RKO (cell line): Measurements from ENCODE around the gene QPCTL.

Experiments used
- DNase-seq: peaks from one replicate; pipeline ENCODE4 v3.0.0-alpha.2; 2016; ENCODE audit warnings: low spot score

The QPCTL gene

DNA sequence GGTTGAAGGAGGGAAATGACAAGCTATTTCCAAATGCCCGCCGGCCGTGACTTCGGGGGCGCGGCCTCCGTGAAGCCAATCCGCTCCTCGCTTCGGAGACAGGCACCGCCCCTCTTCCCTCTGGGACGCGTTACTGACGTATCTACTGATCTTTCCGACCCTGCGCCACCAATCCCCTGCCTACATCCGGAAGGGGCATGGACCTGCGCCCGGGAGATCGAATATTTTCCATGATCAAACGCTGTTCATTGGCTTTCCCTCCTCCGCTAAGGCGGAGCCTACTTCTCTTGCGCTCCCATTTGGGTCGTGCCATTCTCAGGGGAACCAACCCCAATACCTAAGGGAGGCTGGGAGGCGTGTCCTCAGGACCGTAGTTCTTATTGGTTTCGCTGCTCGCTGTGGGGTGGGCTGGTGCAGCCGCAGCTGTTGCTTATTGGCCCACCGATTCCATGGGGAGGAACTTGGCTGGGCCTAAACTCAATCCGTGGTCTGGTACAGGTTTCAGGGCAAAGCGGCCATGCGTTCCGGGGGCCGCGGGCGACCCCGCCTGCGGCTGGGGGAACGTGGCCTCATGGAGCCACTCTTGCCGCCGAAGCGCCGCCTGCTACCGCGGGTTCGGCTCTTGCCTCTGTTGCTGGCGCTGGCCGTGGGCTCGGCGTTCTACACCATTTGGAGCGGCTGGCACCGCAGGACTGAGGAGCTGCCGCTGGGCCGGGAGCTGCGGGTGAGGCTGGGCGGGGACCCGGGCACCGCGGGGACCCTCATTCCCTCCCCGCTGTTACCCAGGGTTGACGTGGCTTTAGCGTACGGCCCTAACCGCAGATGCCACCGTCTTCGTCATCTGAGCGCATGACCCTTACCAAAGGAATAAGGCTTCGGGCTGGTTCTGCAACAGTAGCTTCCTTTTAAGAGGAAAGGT, at the start of gene QPCTL:
QPCTL (plus strand) TSS at position 480 of the 919 bp plus-strand sequence; CDS start at position 518, 38 bp downstream.
- peak; percentile 100 for DNase-seq

DNA sequence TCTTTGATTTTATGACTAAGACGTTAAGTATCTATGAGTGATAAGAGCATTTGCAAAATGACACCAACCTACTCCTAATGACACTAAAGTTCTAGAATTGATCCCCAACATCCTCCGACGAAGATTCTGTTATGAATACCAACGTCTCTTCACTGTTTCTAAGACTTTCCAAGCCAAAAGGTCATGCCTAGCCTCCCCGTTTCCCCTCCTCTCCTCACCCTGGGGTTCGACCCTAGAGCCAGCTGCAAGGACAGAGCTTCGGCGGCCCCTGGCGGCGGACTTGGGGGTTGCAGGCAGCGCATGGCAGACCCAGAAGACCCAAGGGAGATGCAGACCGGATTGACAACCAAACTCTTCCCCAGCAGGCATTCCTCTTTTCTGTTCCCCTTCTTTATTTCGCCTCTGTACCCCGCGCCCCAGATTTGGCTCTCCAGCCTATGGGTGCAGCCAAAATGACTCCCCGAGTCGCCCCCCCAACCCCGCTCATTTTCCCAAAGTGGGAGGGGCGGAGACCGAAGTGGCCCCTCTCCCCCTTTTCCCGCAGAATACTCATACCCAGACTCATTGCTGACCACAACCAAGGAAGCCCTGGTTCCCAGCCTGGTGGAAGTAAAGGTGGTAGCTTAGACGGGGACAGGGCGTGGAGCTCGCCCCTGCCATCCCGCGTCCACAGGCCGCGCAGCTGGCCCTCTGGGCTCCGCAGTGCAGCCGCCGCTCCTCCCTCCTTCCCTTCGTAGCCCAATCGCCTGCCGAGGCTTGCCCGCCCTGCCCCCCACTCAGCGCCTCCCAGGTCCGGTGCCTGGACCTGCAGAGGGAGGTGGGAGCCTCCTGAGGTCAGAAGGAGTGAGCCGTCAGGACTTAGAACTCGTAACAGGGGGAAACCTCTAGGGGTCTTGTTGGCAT, 49.2 kb upstream of the QPCTL start:
- peak; percentile 78 for DNase-seq

DNA sequence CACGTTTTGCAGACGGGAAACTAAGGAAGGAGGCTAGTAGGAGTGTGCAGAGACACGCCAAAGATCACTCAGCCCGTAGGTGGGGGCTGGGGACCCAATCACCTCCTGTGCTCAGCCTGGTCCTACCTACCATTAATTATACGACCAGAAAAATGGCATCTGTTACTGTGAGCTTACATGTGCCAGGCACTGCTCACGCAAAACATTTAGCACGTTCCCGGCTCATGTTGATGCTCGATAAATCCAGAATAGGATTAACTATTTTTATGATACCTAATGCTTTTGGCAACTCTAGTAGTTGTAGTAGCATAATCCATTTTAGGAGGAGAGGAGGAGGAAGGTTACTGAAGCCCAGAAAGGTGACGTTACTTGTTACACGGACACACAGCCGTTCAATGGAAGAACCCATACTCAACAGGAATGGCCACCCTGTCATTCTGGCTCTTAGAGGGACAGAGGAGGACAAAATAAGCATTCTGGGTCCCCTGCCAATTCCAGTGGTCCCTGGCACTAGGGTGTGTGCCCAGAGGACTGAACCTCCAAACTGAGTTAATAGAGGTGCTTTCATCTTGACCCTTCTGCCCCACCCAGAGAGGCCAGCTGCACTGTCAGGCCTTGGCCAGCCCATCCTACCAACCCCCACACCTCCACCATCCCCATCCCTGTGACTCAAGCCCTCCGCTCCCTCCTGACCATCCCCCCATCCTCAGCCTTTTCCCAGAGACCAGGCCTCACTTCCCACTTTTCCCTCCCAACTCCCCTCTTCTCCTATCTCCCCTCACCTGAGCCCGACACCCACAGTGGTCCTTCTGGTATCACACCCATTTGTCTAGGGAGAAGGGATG, 48.3 kb upstream of the QPCTL start:
- no peak for DNase-seq

DNA sequence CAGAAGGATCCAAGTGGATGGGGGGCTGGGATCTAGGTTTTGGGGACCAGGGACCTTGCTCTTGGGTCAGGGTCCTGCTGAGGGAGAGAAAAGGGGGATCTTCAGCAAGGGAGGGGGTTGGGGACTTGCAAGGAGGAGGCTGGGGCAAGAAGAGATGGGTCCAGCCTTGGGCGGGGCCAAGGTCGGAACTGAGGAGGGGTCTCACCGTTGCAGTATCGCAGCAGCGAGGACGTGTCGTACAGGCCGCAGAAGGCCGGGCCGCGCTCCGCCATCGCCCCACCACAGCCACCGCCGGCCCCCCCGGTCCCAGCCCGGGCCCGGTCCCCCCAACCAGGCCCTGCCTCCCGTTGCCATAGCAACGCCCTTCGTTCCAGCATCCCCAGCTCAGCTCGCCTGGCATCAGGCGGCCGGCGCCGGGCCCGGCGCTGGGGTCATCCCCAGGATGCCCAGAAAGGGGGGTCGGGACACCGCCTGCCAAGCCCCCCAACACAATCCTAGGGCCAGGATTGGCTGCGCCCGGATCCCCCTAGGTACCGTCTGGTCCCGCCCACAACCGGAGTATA, 47.3 kb upstream of the QPCTL start:
- no peak for DNase-seq

DNA sequence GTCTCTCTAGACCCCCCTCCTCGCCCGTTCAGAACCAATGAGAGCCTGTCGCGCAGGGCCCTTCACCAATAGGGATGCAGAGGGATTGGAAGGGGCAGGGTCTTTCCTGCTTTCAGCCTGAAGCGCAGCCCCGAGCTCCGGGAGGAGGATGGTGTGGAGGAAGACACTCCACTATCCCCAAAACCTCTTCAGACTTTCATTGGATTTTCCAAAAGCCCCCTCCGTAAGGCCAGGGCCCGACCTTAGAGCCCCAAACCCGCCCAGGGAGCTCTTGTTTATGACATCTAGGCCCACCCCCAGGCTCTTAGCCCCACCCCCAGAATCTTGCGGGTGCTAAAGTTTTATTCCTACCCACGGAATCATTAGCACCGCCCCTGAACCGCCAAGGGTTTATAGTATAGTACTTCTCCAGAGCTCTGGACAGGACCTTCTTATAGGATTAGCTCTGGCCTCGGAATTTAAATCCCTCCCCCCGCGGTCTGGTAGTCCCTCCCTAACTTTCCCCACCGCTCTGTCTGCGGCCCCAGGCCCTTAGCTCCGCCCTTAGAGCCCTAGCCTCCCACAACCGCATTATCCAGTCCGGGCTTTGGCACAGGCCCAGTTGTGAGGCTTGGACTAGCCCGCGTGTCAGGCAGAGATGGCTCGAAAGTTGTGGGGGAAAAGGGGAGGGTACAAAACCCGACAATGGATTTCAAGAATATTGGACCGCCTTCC, 46.7 kb upstream of the QPCTL start:
- DNase-seq, result peak; percentile 39

DNA sequence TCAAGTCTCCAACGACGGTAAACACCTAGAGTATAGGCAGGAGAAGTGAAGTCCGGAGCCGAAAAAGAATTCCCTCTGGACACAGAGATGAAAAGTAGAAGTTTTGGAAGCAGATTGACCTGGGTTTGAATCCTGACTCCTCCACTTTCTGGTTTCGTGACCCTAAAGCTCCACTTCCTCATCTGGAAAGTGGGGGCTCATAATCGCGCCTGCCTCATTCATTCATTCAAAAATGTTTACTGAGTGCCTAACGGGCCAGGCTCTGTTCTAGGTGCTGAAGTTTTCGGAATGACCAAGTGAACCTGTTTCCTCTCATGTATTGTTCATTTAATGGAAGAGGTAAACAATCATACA, 46.1 kb upstream of the QPCTL start:
- no peak for DNase-seq

DNA sequence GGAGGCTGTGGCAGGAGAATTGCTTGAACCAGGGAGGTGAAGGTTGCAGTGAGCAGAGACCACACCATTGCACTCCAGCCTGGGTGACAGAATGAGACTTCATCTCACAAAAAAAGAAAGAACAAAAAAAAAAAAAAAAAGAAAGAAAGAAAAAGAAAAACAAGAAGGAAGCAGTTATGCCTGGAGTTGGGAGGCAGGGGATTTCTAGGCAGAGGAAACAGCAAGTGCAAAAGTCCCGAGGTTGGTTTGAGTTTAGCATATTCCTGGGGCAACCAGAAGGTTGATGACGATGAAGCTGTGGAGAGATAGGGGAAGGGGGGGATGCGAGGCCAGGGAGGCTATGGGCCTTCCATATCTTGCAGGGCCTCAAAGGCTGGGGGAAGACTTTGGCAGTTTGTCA, 41.7 kb upstream of the QPCTL start:
- DNase-seq, result no peak

DNA sequence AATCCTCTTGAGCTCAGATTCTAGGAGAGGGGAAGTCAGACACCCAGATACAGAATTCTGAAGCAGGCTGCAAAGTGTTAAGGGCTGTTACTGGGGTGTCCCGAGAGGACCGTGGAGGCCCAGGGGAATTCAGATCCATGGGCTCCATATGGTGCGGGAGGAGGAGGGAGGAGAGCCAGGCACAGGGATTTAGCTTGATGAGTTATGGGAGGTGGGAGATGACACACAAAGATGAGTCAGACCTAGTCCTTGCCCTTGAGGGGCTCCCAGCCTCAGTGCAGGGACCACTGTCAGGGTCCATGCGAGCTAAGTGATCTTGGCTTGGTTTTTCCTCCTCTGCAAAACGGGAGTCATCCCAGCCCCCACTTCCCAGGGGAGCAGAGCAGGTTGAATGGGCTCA, 38.8 kb upstream of the QPCTL start:
- DNase-seq, result no peak

DNA sequence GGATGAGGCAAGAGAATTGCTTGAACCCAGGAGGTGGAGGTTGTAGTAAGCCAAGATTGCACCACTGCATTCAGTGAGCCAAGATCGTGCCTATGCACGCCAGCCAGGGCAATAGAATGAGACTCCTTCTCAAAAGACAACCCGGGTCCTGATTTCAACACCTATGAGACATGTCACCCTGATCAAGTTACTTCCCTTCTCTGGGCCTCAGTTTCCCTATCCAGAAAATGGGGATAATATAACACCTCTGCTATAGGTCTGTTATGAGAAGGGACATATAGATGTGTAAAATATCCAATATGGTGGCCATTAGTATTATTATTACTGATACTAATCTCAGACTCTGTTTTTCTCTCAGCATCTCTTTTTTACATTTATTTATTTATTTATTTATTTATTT, 37.4 kb upstream of the QPCTL start:
- no peak for DNase-seq

DNA sequence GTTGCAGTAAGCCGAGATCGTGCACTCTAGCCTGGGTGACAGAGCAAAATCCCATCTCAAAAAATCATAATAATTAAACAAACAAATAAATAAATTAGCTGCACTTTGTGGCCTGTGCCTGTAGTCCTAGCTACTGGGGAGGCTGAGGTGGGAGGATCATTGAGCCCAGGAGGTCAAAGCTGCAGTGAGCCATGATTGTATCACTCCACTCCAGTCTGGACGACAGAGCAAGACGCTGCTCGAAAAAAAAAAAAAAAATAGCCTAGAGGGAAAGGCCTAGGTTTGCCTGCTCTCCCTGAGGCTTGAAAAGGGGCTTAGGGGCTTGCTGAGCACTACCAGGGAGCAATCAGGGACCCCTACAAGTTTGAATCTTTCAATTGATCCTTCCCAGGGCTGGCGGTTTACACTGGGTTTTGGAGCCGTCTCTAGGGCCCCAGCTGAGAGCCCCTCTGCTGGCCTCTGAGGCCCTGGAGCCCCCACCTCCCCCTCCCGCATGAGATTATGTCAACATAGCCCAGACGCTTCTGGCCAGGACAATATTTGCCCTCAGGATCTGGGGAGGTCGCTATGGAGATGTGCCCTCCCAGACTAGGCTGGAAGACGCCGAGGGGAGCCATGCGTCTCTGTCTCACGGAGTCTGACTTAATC, 34.8 kb upstream of the QPCTL start:
- no peak for DNase-seq

DNA sequence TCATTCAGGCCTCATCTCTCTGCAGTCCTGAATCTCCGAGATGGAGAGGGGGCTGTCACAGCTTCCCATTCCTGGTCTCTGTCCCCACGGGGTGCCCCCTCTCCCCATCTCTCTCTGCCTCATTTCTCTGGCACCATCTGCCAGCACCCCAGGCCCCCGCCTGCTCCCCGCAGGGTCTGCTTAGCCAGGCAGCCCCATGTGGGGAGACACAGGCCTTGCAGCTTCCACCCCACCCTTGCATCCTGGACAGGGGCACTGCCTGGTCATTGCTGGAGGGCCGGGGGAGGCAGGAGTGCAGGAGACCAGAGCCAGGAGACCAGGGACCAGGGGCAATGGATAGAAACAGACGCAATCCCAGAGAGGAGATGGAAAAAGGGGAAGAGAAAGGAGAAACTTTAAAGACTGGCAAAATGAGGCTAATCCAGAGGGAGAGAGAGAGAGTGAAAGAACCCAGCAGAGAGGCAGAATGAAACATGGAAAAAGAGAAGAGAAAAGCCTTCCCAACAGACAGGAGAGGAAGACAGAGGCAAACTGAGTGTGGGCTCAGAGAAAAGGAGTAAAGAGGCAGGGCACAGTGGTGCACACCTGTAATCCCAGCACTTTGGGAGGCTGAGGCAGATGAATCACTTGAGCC, 33.3 kb upstream of the QPCTL start:
- no peak for DNase-seq

DNA sequence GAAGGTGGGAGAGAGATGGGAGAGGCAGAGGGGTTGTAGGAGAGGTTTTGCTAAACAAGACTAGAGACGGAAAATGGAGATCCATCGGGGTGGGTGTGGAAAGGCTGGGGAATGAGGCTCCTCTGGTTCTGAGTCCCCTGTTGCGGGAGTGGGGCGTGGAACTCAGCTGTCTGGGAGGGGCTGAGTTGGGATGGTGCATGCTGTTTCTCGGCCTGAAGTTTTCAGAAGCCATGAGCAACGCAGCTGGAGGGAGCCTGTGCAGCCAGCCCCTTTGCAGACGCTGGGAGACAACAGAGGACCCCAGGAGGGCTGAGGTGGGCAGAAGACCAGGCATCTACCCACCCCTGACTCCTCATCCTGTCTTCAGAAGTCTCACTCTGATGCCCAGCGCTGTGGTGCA, 31.8 kb upstream of the QPCTL start:
- no peak for DNase-seq

DNA sequence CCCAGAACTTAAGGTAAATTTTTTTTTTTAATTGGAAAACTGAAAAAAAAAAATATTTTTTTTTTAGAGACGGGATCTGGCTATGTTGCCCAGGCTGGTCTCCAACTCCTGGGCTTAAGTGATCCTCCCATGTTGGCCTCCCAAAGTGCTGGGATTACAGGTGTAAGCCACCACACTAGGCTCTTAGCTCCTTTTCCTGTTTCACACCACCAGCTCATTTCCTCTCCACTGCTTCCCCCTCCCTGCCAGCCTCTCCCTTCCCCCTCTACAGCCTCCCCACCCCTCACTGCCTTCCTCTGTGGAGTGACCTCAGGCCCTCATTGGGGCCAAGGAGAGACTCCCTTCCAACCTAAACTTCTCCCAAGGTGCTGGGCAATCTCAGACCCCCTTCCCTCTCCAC, 28.7 kb upstream of the QPCTL start:
- DNase-seq, result no peak

DNA sequence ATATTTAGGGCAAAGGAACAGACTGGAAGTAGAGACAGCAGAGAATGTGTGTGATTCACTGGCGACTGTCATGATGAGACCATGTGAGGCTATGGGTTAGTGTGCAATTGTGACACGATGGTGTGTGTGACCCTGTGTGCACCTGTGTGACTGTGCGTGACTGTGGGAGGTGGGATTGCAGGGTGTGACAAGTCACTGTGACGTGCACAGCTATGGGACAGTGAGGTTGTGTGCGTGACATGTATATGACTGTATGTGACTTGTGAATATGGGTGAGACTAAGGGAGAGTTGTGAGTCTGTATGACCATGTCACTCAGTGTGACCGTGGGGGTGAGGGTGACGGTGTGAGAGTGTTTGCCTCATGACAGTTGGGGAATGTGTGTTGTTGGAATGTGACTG, 27.9 kb upstream of the QPCTL start:
- peak; percentile 29 for DNase-seq

DNA sequence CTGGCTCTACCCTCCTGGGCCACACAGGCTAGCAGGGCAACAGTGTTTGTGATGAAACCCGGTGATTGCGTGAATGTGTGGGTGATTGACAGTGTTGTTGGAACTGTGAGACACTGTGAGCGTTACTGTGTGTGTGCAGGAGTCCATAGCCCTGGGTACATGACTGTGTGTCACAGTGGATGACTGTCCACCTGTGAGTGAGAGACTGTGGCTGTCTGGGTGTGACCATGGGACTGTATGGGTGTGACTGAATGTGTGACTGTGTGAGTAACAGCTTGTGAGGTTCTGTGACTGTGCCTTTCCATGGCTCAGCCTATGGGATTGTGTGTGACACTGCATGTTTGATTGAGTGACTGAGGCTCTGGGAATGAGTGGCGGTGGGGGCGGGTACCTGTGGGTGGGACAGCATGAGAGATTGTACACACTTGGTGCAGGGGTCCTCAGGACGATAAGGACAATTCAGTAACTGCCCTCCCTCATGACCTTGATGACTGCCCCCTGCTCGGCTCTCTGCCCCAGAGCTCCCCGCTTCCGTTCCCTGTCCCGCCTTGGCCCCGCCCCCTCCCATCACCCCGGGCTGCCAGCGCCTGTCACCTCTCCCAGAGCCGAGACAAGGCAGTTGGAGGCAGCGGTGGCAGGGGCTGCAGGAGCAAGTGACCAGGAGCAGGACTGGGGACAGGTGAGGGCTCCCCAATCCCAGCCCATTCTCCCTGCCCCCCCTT, 24.7 kb upstream of the QPCTL start, which contains the start of gene GIPR:
GIPR (plus strand) TSS at position 602 of the 722 bp plus-strand sequence. CDS start 1,300 bp downstream, outside the sequence.
- DNase-seq, result peak; percentile 94

DNA sequence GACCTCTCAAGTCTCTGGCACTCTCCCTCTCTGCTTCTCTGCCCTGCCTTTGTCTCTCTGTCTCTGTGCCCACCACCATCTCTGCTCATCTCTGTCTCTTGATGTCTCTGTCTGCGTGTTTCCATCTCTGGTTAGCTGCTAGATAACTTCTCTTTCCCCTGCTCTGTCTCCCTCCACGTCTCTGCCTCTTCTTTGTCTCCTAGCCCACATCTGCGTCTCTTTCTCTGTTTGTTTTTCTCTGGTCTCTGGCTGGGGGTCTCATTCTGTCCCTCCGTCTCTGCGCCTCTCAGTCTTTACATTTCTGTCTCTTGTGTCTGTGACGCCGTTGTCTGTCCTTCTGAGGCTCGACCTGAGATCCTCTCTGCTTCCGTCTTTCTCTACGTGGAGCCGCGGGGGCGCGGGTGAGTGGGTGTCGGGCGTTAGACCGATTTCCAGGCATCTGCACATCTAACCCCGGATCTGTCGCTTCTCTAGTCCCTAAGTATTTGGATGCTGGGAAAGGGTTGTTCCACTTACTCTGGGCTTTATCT, 24.1 kb upstream of the QPCTL start:
- no peak for DNase-seq

DNA sequence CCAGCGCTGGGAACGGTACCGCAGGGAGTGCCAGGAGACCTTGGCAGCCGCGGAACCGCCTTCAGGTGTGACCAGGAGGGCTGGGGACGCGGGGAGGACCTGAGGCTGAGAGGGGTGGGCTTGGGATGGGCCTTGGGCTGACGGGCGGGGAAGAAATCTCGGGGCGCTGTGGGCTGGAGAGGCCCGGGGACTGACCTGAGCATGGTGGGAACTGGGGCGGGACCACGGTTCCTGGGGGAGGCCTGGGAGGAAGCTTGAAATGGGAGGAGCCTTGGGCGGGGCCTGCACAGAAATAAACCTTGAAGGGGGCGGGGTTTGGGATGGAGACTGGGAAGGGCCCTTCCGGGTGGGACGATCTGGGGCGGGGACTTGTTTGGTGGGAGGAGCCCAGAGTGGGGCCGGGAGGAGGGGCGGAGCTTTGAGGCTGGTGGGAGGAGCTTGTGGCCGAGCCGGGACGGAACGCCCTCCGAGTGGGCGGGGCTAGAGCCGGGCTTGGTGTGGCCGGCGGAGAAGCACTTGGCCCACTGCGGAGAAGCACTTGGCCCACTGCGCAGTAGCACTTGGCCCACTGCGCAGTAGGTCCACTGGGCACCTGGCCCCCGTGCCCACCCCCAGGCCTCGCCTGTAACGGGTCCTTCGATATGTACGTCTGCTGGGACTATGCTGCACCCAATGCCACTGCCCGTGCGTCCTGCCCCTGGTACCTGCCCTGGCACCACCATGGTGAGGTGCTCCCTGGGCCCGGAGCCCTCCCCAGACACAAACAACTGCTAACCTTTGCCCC, 21.6 kb upstream of the QPCTL start:
- DNase-seq, result peak; percentile 69

DNA sequence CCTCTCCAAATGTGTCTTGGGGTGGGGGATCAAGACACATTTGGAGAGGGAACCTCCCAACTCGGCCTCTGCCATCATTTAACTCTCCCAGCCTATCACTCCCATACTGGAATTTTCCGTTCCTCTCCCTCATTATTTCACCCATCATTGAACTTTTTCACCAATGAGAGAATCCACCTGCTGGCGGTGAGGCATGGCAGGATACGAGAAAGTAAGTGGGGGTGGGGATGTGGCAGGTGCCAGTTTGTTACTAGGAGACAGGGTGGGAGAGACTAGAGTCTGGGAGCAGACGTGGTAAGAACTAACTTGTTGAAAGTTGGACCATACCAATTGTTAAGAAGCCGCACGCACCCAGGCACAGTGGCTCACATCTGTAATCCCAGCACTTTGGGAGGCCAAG, 17.5 kb upstream of the QPCTL start:
- no peak for DNase-seq
